ENCODE measurements around the gene GLI2.
A peak's percentile ranks its signal among the peaks of the same experiment; 100 is the strongest.

Gene GLI2

DNA sequence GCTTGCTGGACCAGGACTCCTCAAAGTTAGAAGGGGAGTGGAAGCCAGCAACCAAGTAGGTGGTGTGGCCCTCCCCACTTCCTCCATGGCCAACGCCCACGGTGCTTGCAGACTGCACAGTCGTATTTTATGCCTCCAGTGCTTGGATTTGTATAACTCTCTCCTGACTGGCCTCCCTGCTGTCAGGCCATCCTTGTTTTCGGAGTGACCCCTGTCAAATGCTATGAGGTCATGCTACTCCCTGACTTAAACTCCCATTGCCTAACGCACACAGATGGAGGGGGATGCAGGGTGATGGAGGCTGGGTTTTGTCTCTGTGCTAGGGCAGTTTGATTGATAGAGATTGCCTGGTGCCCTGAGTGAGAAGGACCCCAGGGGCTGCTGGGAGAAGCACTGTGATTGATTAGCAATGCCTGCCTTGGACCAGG is 36.1 kb downstream of the GLI2 start:
- DNase-seq = no peak

GRCh38 chr2:120772261-120772660 is 36.6 kb downstream of the GLI2 start:
- peak; percentile 34 for DNase-seq

- no peak for DNase-seq
These were observed 37.6 kb downstream of the GLI2 start for GRCh38 chr2:120773186-120773800.

DNA sequence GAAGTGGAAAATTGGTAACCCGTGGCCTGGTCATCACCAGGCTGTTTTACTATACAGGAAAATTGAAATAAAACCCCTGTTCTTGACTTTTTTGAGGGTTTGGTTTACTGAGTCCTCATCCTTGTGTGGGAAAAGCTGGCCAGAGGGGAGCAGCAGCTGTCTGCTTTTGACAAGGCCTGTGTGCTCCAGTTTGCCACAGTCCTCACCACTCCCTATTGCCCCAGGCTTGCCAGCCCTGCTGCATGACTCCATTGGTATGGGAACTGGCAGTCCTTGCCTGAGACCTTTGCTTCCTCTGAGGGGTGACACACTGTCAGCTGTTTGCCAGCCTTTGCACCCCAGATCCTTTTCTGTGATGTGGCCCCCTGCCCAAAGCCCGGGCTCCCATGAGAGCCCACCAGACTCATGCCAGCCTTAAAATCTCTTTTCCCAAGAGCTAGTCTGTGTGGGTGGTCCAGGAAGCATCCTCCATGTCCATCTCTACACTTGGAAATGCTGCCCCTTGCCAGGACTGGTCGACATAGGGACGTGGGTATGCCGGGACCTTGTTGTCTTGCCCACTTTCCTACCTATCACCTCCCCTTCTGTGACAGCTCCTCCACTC is 39.0 kb downstream of the GLI2 start:
- no peak for DNase-seq

GRCh38 chr2:120775194-120775593 is 39.5 kb downstream of the GLI2 start:
- DNase-seq = no peak

GRCh38 chr2:120775801-120776589 is 40.3 kb downstream of the GLI2 start:
- DNase-seq = no peak

DNA sequence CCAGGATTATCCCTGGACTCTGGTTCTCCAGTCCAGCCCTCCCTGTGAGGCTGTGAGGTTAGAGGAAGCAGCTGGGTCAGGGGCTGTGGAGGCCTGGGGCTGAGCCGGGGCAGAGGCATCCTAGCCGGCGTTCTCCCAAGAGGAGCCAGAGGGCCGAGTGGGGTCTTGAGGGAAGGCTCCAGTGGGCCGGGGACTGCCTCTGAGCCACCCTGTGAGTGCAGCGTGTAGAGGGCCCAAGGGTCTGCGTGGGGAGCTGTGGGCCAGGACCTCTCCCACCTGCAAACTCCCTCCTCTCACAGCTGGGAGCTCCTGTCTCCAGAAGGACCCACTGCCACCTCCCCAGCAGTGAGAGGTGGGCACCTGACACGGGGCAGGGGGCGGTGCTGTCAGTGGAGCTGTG is 41.0 kb downstream of the GLI2 start:
- DNase-seq = no peak

DNA sequence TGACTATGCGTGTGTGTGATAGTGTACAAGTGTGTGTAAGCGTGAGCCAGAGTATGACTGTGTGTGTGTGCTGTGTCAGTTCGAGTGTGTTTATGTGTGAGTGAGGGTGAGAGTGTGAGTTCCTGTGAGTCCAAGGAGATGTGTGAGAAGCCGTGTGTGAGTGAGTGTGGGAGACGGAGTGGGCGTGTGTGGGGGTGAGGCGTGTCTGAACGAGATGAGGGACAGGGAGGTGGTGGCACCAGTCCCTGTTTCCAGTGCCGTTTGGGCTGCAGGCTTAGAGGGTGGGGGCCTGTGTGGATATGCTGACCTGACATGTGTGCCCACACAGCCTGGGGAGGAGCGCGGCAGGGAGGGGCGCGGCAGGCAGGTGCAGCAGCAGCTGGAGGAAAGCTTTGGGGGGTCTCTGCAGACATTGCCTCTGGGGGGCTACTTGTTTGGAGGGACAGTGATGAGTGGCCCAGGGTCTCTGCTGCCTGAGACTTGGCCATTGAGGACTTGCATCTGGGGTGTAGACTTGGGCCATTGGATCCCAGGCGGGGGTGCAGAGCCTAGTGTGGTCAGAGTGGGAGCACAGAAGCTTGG is 41.6 kb downstream of the GLI2 start:
- DNase-seq = no peak

DNA sequence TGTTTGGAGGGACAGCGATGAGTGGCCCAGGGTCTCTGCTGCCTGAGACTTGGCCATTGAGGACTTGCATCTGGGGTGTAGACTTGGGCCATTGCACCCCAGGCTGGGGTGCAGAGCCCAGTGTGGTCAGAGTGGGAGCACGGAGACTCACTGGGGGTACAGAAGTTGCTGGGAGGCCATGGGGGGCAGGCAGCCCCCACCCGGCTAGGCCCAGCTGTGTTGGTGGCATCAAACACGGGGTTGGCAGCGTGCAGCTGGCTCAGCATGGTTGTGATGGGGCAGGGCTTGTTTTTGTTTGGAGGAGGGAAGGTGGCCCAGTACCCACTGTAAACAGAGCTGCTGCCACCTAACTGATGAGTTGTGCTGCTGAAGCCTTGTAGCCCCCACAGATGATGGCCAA is 42.1 kb downstream of the GLI2 start:
- DNase-seq = no peak

DNA sequence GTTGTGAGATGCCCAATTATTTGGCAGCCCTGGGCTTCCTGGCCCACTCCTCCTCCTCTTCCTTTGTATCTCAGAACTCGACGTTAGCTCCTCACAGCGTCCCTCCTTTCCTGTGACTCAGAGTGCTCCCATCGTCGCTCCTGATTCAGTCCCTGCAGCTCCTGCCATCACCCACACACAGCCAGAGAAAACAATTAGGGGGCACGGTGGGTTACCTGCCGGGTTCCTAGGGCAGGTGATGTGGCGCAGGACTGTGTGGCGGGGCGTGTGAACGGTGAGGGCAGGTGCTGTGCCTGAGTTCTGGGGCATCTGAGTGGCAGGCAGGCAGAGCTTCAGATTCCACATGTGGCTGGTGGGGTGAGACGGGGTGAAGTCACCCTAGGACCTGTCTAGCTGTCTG is 42.6 kb downstream of the GLI2 start:
- peak; percentile 57 for DNase-seq

GRCh38 chr2:120779781-120780283 is 44.2 kb downstream of the GLI2 start:
- DNase-seq = peak; percentile 90

DNA sequence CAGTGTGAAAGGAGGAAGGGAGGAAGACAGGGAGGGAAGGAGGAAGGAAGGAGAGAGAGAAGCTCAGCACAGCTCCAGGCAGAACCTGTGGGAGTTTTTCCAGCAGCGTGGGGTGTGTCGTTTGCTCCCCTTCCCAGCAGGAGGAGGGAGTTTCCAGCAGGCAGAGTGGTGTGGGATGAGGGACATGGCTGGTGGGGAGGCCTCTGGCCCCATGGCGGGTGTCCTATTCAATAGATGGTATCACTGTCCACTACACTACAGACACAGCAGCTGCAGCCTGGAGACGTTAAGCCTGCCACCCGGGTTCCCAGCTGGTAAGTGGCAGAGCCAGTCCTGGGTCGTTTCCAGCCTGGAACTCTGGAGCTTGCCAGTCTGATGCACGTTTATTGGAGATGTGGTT is 44.7 kb downstream of the GLI2 start:
- DNase-seq = peak; percentile 16

- DNase-seq = no peak
These were observed 47.7 kb downstream of the GLI2 start for GRCh38 chr2:120783371-120783791.

DNA sequence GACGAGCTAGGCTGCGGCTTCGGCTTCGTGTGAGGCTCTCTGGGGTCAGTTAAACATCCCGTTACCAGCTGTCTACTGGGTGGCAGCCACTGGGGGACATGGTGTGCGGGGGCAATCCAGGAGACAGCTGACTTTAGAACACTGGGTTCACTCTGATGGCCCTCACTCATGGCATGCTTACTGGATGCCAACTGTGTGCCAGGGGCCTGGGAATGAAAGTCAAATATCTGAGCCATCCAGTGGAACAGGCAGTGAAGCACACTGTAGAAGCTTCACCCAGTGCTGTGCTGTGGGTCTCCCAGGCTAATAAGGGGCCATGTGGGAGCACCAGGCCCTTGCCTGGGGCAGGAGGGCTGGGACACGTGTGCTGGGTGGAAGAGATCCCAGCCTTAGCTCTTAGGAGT is 48.3 kb downstream of the GLI2 start:
- no peak for DNase-seq

Data from EL (cell line).